K562 (cell line): Measurements from ENCODE around the gene SH3TC2. TPM values are rescaled to one million over a fixed set of nuclear protein-coding genes. Genes with fewer than 3 reads are reported as not detected.
A peak's percentile ranks its signal among the peaks of the same experiment; 100 is the strongest.

Source experiments
- ATF7 ChIP-seq: fragments of 450-650 bp; IDR thresholded peaks from 2 replicates; pipeline ENCODE4 v1.7.1; 2014; ENCODE audit warnings: mild to moderate bottlenecking, moderate library complexity
- BRCA1 ChIP-seq, 2 experiments: fragments of 450-650 bp in 1 of 2; sonication (generic) in 1 of 2; formaldehyde crosslinking in 1 of 2; IDR thresholded peaks; 2 replicates each; pipeline versions ENCODE4 v1.5.0 to v1.6.1; 2017 to 2020; ENCODE audit warnings: mild to moderate bottlenecking in 1 of 2, missing genetic modification reagents in 1 of 2
- FOSL1 ChIP-seq: fragments of 200-800 bp; sonication (Bioruptor generic); conservative IDR thresholded peaks from 2 replicates; pipeline ENCODE4 v1.6.1; 2016; ENCODE audit warnings: missing genetic modification characterization, missing compliant biosample characterization
- FOXA3 ChIP-seq, 2 experiments: fragments of 450-650 bp in 1 of 2; sonication (generic) in 1 of 2; formaldehyde crosslinking; IDR thresholded peaks in 1 of 2; conservative IDR thresholded peaks in 1 of 2; 2 replicates each; pipeline versions ENCODE4 v1.4.0 to v1.8.0; 2020 to 2022; ENCODE audit warnings: mild to moderate bottlenecking in 2 of 2, missing genetic modification reagents in 1 of 2
- FOXJ2 ChIP-seq: fragments of 200-800 bp; sonication (Bioruptor generic); IDR thresholded peaks from 2 replicates; pipeline ENCODE4 v1.6.1; 2016; ENCODE audit warnings: missing genetic modification characterization, missing compliant biosample characterization
- FOXJ3 ChIP-seq: sonication (generic); formaldehyde crosslinking; IDR thresholded peaks from 2 replicates; pipeline ENCODE4 v1.4.0; 2020; ENCODE audit warnings: mild to moderate bottlenecking, missing genetic modification reagents
- FUS ChIP-seq: fragments of 200-400 bp; formaldehyde crosslinking; optimal IDR thresholded peaks from 2 replicates; pipeline ENCODE3; 2017; ENCODE audit warnings: low read depth, low read length
- KHSRP ChIP-seq: fragments of 450-650 bp; IDR thresholded peaks from 2 replicates; pipeline ENCODE4 v1.6.1; 2017
- L3MBTL2 ChIP-seq: fragments of 450-650 bp; IDR thresholded peaks from 2 replicates; pipeline ENCODE4 v1.6.1; 2016; ENCODE audit warnings: mild to moderate bottlenecking, moderate library complexity
- MED1 ChIP-seq: sonication (generic); formaldehyde crosslinking; IDR thresholded peaks from 2 replicates; pipeline ENCODE4 v1.8.1; 2023; ENCODE audit warnings: missing genetic modification reagents, borderline replicate concordance
- MTA1 ChIP-seq: fragments of 450-650 bp; IDR thresholded peaks from 2 replicates; pipeline ENCODE4 v1.6.1; 2017; ENCODE audit warnings: borderline replicate concordance
- MTA2 ChIP-seq: fragments of 450-650 bp; IDR thresholded peaks from 2 replicates; pipeline ENCODE4 v1.6.1; 2016; ENCODE audit warnings: low read depth
- MYC ChIP-seq, 2 experiments: fragments of 250-450 bp in 1 of 2; sonication (Bioruptor Pico) in 1 of 2; IDR thresholded peaks; 2 replicates each; pipeline versions ENCODE4 v1.5.1 to v1.6.1; 2012 to 2021; ENCODE audit warnings: low read depth in 2 of 2, borderline replicate concordance in 1 of 2, improper control_type of control experiment in 1 of 2, low read length in 1 of 2, mild to moderate bottlenecking in 1 of 2, moderate library complexity in 1 of 2
- NUFIP1 ChIP-seq: fragments of 450-650 bp; IDR thresholded peaks from 2 replicates; pipeline ENCODE4 v1.6.1; 2018; ENCODE audit not compliant: partially characterized antibody
- PML ChIP-seq: IDR thresholded peaks from 2 replicates; pipeline ENCODE4 v1.6.1; 2012; ENCODE audit warnings: low read length, inconsistent platforms
- POU5F1 ChIP-seq: fragments of 150-350 bp; IDR thresholded peaks from 2 replicates; pipeline ENCODE4 v1.6.1; 2014; ENCODE audit warnings: borderline replicate concordance, low read length, low read depth, mild to moderate bottlenecking; ENCODE audit not compliant: partially characterized antibody
- PYGO2 ChIP-seq: fragments of 450-650 bp; IDR thresholded peaks from 2 replicates; pipeline ENCODE4 v1.6.1; 2016; ENCODE audit warnings: mild to moderate bottlenecking, missing genetic modification characterization, moderate library complexity, missing compliant biosample characterization
- SMAD1 ChIP-seq: fragments of 150-350 bp; IDR thresholded peaks from 2 replicates; pipeline ENCODE4 v1.6.1; 2014; ENCODE audit warnings: low read length, low read depth; ENCODE audit not compliant: partially characterized antibody
- SMARCA4 ChIP-seq: fragments of 450-650 bp; IDR thresholded peaks from 2 replicates; pipeline ENCODE4 v1.6.1; 2016
- SMARCC2 ChIP-seq: fragments of 450-650 bp; IDR thresholded peaks from 2 replicates; pipeline ENCODE4 v1.6.1; 2017; ENCODE audit warnings: antibody characterized with exemption, moderate library complexity, mild to moderate bottlenecking, low read depth
- SRF ChIP-seq, 2 experiments: fragments of 250-450, 450-650 bp in 1 of 2; sonication (Bioruptor Pico) in 1 of 2; sonication (generic) in 1 of 2; formaldehyde crosslinking; IDR thresholded peaks; 2 replicates each; pipeline versions ENCODE4 v1.5.0 to v1.5.1; 2020 to 2022; ENCODE audit warnings: mild to moderate bottlenecking in 1 of 2, missing genetic modification reagents in 1 of 2
- STAT5A ChIP-seq: IDR thresholded peaks from 2 replicates; pipeline ENCODE4 v1.6.1; 2012; ENCODE audit warnings: low read length, inconsistent platforms, borderline replicate concordance
- TAF9B ChIP-seq: fragments of 450-650 bp; IDR thresholded peaks from 2 replicates; pipeline ENCODE4 v1.6.1; 2018; ENCODE audit warnings: mild to moderate bottlenecking; ENCODE audit not compliant: partially characterized antibody
- TAL1 ChIP-seq: fragments of 450-650 bp; IDR thresholded peaks from 2 replicates; pipeline ENCODE4 v1.6.1; 2016; ENCODE audit warnings: mild to moderate bottlenecking
- TRIM24 ChIP-seq, 2 experiments: fragments of 450-650 bp; IDR thresholded peaks; 2 replicates each; pipeline ENCODE4 v1.6.1; 2016
- TSC22D4 ChIP-seq: fragments of 450-650 bp; IDR thresholded peaks from 2 replicates; pipeline ENCODE4 v1.6.1; 2016; ENCODE audit warnings: missing genetic modification characterization, missing biosample characterization, control low read depth
- polyA plus RNA-seq, 8 experiments: library from polyadenylated mRNA; depleted of rRNA in 4 of 8; stranded (reverse) in 5 of 8; unstranded in 3 of 8; fragments of >200 nt; fragmentation: Nextera tagmentation in 2 of 8; fragmentation: Illumina TruSeq in 1 of 8; extraction: Ambion mirVana in 2 of 8; extraction: Trizol in 1 of 8; gene quantifications; 2 replicates each; pipeline versions ENCODE4 v1.2.1 to v1.2.3, GENCODE V29; 2011 to 2014; ENCODE audit warnings: inconsistent platforms in 1 of 8, missing spikeins in 1 of 8
- total RNA-seq, 7 experiments: library from RNA; depleted of rRNA in 6 of 7; stranded (reverse); fragments of >200 nt in 6 of 7; fragmentation: Illumina TruSeq in 2 of 7; extraction: Trizol in 2 of 7; gene quantifications; 2 replicates each; pipeline versions ENCODE4 v1.2.1 to v1.2.3, GENCODE V29; 2011 to 2021; ENCODE audit warnings: low replicate concordance in 1 of 7
- TF ChIP-seq, protein P1 (sequence below): sonication (generic); formaldehyde crosslinking; IDR thresholded peaks from 2 replicates; pipeline ENCODE4 v1.8.0; 2023; ENCODE audit warnings: mild to moderate bottlenecking, missing genetic modification reagents
- TF ChIP-seq, protein P2 (sequence below): fragments of 450-650 bp; IDR thresholded peaks from 2 replicates; pipeline ENCODE4 v1.6.1; 2016; ENCODE audit warnings: mild to moderate bottlenecking

Gene SH3TC2
- total and polyA plus RNA-seq, 9 of the 15 experiments (the other 6 are each of a cell fraction or from before 2014, with no cell fraction given) = 0.03 to 0.80 (median 0.55) TPM; not detected in 1

DNA sequence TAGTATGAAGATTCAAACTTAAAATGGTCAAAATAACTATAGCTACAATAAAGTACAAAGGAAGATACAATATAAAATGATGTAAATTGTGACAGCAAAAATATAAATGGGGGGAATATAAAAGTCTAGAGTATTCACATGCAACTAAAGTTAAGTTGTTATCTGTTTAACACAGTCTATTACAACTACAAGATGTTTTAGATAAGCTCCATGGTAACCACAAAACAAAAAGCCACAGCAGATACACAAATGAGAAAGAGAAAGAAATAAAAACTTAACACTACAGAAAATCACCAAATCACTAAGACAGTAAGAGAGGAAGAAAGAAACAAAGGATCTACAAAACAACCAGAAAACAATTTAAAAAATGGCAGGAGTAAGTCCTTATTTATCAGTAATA, 17.0 kb upstream of the SH3TC2 start (continued):
- TF ChIP-seq SMAD1 = no peak
- peak; percentile 90 for TF ChIP-seq TAL1
- TF ChIP-seq FUS = no peak
- TF ChIP-seq SMARCA4 = peak; percentile 92; the same call in 1 of the 2 replicates
- no peak for TF ChIP-seq L3MBTL2
- no peak for TF ChIP-seq TSC22D4 (tag)
- no peak for TF ChIP-seq MED1 (CRISPR knock-in tag)
- peak in 1 of 2 experiments; percentile 48; a peak in 1 of 4 replicates for TF ChIP-seq FOXA3 (CRISPR knock-in tag; conservative IDR thresholded peaks at IDR 0.05 in 1 of 2, IDR thresholded peaks at IDR 0.05 in 1 of 2)
- TF ChIP-seq ATF7 = peak; percentile 15; the same call in 1 of the 2 replicates
- TF ChIP-seq FOSL1 = peak; percentile 29; the same call in 1 of the 2 replicates
- TF ChIP-seq MTA1 = 0 out of 2 replicates have a peak, but pooled peaks have one; percentile 36
- peak; percentile 47 to 82; a peak in 2 of 4 replicates for TF ChIP-seq TRIM24 (IDR thresholded peaks at IDR 0.05)
- TF ChIP-seq PML = peak; percentile 65; the same call in 1 of the 2 replicates
- TF ChIP-seq KHSRP = 0 out of 2 replicates have a peak, but pooled peaks have one; percentile 39
- TF ChIP-seq FOXJ2 (tag) = peak; percentile 100
- TF ChIP-seq SRF (CRISPR knock-in tag; IDR thresholded peaks at IDR 0.05) = no peak
- TF ChIP-seq PYGO2 = peak; percentile 62; the same call in 1 of the 2 replicates
- TF ChIP-seq, protein P1, sequence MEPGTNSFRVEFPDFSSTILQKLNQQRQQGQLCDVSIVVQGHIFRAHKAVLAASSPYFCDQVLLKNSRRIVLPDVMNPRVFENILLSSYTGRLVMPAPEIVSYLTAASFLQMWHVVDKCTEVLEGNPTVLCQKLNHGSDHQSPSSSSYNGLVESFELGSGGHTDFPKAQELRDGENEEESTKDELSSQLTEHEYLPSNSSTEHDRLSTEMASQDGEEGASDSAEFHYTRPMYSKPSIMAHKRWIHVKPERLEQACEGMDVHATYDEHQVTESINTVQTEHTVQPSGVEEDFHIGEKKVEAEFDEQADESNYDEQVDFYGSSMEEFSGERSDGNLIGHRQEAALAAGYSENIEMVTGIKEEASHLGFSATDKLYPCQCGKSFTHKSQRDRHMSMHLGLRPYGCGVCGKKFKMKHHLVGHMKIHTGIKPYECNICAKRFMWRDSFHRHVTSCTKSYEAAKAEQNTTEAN (CRISPR knock-in tag) = no peak
- TF ChIP-seq, protein P2, sequence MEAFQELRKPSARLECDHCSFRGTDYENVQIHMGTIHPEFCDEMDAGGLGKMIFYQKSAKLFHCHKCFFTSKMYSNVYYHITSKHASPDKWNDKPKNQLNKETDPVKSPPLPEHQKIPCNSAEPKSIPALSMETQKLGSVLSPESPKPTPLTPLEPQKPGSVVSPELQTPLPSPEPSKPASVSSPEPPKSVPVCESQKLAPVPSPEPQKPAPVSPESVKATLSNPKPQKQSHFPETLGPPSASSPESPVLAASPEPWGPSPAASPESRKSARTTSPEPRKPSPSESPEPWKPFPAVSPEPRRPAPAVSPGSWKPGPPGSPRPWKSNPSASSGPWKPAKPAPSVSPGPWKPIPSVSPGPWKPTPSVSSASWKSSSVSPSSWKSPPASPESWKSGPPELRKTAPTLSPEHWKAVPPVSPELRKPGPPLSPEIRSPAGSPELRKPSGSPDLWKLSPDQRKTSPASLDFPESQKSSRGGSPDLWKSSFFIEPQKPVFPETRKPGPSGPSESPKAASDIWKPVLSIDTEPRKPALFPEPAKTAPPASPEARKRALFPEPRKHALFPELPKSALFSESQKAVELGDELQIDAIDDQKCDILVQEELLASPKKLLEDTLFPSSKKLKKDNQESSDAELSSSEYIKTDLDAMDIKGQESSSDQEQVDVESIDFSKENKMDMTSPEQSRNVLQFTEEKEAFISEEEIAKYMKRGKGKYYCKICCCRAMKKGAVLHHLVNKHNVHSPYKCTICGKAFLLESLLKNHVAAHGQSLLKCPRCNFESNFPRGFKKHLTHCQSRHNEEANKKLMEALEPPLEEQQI = 0 out of 2 replicates have a peak, but pooled peaks have one; percentile 59
- TF ChIP-seq MTA2 = peak; percentile 83
- TF ChIP-seq MYC (IDR thresholded peaks at IDR 0.05; ENCODE audit: low read depth, low read length) = no peak
- TF ChIP-seq MYC (CRISPR knock-in tag; IDR thresholded peaks at IDR 0.05; ENCODE audit: borderline replicate concordance, low read depth) = no peak
- no peak for TF ChIP-seq POU5F1
- TF ChIP-seq STAT5A = peak; percentile 24; the same call in 1 of the 2 replicates
- TF ChIP-seq NUFIP1 = no peak
- no peak for TF ChIP-seq FOXJ3 (CRISPR knock-in tag)
- TF ChIP-seq BRCA1 (IDR thresholded peaks at IDR 0.05) = no peak
- TF ChIP-seq BRCA1 (CRISPR knock-in tag; IDR thresholded peaks at IDR 0.05) = no peak
- peak; percentile 90; the same call in 1 of the 2 replicates for TF ChIP-seq SMARCC2
- TF ChIP-seq TAF9B = peak; percentile 31
